ENCODE measurements around the gene MBD3.
"Not testable (repeated sequence)": the region's sequence is repeated elsewhere in the genome, so short reads cannot be mapped to it uniquely, and the experiment has no call there.

Gene MBD3

DNA sequence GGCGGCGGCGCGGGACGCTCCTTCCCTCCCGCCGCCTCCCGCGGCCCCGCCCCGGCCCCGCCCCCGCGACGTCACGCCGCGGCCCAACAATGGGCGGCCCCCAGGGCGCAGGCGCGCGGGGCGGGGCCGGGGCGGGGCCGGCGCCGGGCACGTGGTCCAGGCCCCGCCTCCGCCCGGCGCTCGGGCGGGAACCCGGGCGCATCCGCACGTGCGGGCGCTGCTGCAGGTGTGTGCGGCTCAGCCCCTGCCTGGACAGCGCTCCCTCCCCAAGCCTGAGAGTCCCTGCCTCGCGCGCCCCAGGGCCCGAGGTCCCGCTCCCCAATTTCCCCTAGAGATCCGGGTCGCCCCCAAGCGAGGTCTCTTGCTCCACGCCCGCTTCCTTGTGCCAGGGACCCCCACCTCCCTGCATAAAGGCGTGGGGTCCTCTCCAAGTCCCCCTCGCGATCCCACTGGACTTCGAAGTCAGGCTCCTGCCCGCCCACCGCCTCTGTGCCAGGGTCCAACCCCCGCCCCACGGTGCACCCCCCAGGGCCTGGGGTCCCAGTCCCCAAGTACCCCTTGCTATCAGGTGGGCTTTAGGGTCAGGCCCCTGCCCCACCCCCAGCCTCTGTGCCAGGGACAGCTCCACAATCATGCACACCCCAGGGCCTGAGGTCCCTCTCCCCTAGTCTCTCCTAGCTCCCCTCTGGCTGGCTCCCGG, 24.2 kb downstream of the MBD3 start, which contains the start of gene MEX3D:
Gene MEX3D (minus strand): TSS at position 6 of the 700 bp plus-strand sequence. CDS start 267 bp downstream, outside the sequence.
- DNase-seq, result peak; percentile 70

DNA sequence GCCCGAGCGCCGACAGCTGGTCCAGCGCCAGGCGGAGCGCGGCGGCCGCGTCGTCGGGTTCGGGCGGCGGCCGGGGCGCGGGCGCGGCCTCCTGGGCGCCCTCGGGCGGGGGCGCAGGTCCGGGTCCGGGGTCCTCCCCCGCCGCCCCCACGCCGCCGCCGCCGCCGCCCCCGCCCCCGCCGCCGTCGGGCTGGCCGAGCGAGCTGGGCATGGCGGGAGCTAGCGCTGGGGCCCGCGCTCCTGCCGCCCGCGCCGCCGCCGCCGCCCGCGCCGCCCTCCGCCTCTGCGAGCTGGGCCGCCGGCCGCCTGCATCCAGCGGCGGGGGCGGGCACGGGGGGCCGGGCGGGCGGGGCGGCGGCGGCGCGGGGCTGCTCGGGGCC, 24.8 kb downstream of the MBD3 start:
- no peak for DNase-seq

DNA sequence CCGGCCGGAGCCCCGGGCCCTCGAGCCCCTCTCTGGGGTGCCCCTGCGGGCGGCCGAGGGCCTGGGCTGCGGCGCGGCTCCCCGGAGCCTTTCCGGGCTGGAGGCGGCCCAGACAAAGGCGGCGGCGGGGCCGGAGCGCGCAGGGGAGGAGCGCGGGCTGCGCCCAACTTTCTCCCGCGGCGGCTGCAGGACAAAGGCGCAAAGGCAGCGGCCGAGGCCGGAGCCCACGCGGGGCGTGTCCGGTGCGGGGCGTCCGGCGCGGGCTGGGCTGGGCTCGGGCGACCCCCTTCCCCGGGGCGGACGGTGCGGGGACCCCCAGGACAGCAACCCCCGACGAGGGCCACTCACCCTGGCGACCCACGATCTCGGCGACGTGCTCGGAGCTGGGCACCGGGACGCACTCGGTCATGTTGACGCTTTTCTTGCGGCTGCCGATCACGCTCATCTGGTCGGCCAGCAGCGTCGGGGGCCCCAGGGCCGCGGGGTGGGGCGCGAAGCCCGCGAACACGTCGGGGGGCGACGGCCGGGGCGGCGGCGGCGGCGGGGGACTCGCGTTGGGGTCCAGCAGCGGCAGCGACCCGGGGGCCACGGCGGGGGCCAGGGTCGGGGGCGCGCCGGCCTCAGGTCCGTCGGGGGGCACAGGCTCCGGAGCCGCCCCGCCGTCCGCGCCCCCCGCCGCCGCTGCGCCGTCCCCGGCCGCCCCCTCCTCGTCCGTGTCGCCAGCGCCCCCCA, 25.4 kb downstream of the MBD3 start:
- no peak for DNase-seq

DNA sequence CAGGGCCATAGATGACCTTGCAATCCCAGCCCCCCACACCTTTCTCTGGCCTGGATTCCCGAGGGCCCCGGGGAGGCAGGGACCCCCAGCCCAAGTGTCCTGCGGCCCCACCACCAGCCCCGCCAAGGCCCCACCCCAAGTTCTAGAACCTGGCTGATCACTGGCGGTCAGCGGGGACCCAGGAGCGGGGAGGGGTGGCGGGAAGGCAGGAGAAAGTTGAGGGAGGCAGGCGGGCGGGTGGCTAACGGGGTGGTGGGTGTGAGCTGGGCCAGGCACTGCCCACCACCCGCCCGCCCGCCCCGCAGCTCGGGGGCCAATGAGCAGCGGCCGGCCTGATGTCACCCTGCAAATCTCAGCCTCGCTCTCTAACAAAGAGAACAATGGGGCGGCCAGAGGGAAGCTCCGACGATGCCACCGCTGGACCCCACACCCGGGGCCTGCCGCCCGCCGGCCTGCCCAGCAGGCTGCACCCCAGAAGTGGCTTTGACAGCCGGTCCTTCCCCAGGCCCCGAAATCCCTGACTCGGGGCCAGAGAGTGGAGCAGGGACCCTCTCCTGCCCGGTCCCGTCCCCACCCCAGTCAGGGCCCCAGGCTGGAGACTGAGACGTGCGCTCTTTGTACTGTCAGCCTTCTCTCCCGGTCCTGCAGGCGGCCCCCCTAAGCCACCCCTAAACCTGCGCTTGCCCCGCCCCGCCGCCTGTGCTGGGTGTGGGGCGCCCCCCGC, 26.1 kb downstream of the MBD3 start:
- DNase-seq, result no peak

DNA sequence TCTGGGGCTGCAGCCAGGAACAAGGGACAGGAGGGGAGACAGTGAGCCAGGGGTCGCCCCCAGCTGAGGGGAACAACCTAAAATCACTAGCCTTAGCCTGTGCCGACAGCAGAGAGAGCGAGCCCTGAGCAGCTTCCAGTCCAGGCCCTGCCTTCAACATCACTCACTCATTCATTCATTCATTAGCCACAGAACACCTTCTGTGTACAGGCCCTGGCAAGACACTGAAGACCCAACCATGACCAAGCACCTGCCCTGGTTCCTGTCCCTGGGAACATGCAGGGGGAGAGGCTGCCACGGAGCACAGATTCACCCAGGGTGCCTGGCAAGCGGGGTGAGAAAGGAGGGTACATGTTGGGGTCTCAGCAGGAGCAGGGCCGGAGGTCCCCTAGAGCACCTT, 29.4 kb downstream of the MBD3 start:
- DNase-seq, result no peak

DNA sequence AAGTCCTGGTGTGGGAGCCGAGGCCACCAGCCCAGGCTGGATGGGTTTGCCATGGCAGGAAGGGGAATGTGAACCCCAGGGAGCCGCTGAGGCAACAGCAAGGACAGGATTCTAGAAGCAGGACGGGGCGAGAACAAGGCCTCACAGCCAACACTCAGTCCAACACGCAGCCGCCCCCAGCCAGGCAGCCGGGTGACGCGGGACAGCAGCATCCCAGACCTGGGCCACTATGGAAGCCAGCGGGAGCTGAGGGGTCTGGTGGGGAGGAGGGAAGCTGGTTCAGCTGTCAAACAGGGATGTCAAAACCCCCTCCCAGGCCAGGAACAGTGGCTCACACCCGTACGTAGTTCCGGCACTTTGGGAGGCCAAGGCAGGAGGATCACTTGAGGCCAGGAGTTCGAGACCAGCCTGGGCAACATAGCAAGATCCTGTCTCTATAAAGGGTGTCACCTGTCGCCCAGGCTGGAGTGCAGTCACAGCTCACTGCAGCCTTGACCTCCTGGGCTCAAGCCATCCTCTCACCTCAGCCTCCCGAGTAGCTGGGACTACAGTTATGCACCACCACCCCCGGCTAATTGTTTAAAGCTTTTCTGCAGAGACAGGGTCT, 31.3 kb downstream of the MBD3 start:
- DNase-seq, result no peak

DNA sequence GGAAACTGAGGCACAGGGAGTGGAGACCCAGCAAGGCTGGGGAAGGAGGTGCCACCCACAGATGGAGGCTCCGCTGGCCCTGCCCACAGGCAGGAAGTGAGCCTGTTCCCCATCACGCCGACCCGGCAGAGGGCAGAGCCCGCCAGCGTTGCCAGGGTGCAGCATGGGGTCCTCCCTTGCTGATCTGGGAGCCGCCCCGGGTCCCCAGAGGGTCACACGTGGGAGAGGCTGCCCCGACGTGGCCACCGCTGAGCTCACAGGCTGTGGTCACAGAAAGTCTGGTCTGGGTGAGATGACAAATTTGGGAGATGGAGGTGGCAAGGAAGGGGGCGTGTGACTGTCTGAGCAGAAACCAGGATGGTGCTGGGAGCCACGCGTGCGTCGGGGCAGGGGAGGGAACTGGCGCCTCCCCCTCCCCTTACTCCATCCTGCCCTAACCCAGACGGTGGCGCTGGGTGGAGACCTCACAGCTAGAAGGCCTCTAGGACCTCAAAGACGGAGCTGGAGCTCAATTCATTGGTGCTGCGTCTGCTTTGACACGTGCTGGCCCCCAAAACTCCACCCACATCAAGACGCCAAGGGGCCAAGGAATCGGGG, 32.3 kb downstream of the MBD3 start:
- DNase-seq, result no peak

DNA sequence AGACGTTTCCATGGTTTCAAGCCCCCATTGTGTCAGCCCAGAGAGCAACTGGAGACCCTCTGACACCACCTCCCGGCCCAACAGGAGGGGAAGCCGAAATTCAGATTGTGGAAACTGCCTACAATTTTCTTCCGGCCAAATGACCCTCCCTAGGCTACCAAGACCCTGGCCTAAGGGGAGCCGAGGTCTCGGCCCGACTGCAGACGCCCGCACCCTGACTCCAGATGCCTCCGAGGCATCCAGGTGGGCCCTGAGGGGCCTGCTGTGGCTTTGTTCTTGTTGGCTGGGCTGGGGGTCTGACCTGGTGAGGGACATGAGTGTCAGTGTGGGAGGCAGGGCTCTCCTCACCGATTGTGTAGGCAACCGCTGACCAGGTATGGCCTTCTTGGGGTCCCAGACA, 34.1 kb downstream of the MBD3 start:
- no peak for DNase-seq

DNA sequence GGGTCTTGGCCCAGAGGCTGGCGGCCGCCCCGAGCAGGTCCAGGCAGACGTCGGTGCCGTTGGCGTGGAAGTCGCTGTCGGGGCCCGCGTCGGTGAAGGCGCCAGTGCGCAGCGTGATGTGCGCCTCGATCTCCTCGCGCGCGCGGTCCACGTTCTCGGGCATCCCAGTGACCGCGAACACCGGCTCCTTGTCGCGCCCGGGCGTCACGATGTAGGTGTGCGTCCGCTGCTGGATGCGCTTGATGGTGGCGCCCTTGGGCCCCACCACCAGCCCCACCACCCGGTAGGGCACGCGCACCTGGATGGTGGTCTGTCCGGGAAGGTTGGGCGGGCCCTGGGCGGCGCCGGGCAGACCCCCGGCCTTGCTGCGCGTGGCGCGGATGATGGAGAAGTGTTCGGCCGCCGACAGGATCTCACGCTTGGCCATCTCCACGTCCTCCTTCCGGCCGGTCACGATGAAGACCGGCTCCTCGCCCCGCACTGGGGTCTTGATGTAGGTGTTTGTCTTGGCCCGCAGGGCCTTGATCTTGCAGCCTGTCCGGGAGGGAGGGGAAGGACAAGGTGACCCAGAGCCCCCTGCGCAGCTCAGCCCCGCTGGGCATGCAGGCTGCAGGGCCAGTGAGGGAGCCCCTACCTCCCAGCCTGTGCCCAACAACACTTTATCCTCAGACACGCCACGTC, 36.1 kb downstream of the MBD3 start:
- no peak for DNase-seq

DNA sequence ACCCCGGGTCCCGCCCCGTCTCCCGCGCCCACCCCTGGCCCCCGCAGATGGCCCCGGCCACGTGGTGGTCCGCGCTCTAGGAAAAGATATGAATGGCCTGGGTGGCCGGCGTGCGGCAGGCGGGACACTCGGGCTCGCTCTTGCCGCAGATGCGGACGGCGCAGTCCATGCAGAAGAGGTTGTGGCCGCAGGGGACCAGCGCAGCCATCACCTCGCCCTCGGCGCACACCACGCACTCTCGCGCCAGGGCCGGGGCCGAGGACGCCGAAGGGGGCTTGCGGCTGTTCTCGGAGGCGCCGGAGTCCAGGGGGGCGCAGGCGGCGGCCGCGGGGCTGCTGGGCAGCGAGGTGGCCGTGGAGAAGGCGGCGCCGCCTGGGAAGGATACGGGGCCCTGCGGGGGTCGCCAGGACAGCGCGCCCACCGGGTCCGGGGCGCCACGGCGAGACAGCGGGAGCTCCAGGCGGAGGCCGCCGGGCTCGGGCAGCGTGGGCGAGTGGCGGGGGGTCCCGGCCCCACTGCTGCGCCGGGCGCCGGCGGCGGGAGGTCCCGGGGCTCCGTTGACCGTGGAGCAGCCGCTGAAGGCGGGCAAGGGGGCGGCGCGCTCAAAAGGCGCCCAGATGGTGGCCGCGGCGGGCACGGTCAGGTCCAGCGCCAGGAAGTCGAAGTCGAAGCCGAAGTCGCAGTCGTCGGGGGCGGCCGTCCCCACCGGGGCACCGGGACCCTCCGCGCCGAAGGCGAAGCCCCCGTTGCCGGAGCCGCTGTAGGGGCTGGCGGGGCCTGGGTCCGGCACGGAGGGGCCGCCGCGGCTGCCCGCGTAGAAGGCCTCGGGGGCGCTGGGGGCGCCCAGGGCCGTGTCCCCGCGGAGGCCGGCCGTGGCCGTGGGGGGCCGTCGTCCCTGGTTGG, 36.9 kb downstream of the MBD3 start:
- no peak for DNase-seq

DNA sequence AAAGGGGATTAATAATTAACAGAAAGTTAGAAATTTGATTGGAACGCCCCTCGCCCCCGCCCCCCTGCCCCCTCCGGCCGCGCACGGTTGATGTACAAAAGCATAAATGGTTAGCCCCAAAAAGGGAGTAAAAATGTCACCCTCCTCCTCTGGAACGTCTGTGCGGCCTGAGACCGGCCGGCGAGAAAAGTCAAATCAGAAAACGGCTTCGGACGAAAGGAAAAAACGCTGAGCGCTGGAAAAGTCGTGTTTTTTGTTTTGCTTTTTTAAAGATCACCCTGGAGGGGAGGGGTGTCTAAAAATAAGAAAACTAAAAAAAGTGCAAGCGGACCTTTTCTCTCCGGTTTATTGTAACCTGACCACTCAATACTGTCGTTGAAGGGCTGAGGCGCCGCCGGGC, 37.7 kb downstream of the MBD3 start:
- no peak for DNase-seq

DNA sequence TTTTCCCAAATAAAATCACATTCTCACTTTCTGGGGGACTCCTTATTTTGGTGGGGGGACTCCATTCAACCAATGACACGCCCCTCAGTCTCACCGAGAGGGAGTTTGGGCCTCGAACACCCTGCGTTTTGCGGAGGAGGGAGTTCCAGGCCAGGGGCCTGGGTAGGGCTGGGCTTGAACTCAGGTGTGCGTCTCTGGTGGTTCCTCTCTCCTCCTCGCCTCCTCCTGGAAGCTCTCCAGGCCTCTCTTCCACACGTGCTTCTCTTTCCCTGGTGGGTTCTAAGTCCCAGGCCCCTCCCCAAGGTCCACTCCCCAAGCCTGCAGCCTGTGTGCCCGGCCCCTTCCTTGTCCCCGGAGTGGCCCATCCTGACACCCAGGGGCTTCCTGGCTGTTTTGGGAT, 39.2 kb downstream of the MBD3 start:
- no peak for DNase-seq

DNA sequence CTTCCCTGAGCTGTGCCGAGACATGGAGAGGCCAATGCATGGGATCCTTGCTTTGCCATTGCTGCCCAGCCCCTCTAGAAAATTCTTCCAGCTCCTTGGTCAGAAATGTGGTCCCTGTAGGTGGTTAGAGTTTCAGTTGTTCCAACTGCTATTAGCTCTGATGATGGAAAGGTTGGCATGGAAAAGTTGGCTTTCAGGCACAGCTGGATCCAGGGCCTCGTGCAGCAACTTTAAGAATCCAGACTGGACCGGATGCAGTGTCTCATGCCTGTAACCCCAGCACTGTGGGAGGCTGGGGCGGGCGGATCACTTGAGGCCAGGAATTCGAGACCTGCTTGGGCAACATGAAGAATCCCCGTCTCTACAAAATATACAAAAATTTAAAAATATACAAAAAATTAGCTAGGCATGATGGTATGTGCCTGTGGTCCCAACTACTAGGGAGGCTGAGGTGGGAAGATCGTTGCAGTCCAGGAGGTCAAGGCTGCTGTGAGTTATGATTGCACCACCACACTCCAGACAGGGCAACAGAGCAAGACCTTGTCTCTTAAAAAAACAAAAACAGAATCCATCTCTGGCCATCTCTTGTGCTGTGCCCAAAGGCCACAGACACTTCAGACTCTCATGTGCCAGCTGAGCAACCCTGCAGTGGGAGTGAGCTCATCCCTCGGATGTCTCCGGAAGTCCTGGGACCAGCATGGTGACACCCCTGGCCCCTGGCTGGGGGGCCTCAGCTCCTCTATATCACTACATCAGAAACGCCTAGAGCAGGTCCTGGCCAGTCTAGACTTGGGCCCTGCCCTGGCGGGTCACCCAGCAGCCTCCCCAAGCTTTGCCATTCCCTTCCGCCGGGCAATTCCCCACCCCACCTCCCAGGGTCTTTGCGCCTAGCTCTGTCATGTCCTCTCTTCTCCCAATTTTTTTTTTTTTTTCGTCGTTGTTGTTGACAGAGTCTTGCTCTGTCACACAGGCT, 41.3 kb downstream of the MBD3 start:
- no peak for DNase-seq

DNA sequence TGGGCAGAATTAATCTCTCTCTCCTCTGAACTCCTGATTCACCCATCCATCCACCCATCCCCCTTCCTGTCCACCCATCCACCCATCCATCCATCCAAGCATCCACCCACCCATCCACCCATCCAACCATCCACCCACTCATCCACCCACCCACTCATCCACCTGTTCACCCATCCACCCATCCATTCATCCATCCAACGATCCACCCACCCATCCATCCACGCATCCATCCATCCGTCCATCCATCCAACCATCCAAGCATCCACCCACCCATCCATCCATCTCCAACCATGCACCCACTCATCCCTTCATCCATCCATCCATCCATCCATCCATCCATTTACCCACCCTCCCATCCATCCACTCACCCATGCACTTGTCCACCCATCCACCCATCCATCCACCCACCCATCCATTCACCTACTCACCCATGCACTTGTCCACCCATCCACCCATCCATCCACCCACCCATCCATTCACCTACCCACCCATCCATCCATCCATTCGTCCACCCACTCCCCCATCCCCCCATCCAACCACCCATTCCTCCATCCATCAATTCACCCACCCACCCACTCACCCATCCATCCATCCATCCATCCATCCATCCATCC, 43.2 kb downstream of the MBD3 start:
- DNase-seq, result no peak

DNA sequence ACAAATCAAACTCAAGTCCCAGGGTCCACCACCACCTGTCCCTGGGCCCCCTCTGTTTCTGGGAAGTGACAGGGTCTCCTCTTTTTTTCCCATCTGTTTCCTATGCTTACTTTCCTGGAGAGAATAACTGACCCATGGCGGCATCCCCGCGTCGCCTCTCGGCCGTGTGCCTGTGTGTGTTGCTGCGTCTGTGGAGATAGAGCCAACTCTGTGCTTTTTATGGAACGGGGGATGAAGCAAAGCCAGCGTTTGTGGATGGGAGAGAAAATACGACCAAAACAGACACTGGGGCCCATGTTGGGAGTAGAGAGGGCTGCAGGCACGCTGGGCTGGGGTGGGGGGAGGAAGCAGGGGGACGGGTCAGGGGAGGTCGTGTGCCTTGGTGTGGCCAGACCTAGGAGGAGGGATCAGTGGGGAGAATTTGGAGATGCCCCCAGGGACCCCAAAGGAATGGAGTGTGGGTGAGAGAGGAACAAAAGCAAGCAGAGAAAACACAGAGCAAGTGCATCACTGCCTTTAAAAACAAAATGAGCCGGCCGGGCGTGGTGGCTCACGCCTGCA, 52.2 kb downstream of the MBD3 start:
- no peak for DNase-seq

DNA sequence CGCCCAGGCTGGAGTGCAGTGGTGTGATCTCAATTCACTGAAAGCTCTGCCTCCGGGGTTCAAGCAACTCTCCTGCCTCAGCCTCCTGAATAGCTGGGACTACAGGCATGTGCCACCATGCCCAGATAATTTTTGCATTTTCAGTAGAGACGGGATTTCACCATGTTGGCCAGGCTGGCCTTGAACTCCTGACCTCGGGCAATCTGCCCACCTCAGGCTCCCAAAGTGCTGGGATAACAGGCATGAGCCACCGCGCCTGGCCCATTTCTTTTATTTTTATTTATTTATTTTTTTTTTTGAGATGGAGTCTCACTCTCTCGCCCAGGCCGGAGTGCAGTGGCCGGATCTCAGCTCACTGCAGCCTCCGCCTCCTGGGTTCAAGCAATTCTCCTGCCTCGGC, 52.9 kb downstream of the MBD3 start:
- DNase-seq, result not testable (repeated sequence)

DNA sequence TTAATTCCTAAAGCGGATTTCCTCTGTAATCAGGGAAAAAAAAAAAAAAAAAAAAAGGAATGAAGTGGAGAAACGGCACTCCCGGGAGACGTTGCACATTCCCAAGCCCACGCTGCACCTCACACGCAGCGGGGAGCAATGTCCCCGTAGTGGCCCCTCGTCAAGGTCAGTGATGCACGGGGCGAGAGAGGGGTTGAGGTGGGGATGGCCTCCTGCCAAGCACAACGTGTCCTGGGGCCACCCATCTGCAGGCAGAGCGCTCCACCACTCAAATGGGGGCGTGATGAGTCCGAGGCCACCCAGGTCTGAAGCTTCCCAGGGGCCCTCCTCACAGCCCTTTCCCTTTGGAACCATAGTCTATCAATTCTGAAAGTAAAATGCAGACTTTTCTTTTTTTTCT, 53.7 kb downstream of the MBD3 start:
- no peak for DNase-seq

DNA sequence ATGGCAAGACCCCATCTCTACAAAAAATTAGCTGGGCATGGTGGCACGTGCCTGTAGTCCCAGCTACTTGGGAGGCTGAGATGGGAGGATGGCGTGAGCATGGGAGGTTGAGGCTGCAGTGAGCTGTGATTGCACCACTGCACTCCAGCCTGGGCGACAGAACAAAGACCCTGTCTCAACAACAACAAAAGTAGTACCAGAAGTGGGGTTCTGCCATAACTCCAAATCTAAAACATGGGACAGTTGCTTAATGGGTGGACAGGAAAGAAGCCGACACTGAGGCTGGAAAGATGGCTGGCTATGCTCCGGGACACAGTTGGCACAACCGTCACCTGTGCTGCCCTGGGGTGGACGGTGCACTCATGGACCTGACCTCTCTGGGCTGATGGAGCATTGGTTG, 57.0 kb downstream of the MBD3 start:
- not testable (repeated sequence) for DNase-seq

DNA sequence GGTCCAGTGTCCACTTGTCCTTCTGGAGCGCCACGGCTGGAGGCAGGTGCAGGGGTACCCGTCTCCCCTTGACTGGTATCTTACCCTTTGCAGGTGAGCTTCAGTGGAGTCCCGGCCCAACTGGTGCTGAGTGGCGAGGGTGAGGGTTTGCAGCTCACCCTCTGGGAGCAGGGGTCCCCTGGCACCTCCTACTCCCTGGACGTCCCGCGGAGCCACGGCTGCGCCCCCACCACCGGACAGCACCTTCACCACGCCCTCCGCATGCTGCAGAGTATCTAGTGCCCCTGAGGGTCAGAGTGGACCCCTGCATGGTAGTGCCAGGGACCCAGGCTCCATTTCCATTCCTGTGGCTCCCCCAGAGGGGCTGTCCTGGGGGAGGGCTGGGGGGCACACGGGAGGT, 57.7 kb downstream of the MBD3 start:
- DNase-seq, result no peak

Data from OCI-M1 (cell line).